ENCODE results near the gene TBXA2R.

DNA sequence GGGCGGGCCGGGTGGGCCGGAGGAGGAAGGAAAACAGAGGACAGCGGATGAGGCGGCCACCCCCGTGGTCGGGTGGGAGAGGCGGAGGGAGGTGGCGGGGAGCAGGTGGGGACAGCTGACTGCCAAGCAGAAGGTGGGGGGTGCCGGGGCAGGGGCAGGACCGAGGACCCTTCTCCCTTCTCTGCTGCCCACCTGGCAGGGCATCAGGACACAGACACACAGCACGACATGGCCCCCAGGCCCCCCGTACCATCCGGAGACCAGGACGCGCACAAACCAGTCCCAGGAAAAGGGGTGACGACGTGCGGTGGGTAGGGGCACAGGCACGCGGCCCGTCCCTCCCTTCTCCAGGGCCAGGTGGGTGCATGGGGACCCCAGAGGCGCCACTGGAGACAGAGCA is 30.9 kb upstream of the TBXA2R start:
- TF ChIP-seq EZH2 (IDR thresholded peaks at IDR 0.05; ENCODE audit: borderline replicate concordance, low read depth, low read length, severe bottlenecking), result no peak
- TF ChIP-seq, protein P1, sequence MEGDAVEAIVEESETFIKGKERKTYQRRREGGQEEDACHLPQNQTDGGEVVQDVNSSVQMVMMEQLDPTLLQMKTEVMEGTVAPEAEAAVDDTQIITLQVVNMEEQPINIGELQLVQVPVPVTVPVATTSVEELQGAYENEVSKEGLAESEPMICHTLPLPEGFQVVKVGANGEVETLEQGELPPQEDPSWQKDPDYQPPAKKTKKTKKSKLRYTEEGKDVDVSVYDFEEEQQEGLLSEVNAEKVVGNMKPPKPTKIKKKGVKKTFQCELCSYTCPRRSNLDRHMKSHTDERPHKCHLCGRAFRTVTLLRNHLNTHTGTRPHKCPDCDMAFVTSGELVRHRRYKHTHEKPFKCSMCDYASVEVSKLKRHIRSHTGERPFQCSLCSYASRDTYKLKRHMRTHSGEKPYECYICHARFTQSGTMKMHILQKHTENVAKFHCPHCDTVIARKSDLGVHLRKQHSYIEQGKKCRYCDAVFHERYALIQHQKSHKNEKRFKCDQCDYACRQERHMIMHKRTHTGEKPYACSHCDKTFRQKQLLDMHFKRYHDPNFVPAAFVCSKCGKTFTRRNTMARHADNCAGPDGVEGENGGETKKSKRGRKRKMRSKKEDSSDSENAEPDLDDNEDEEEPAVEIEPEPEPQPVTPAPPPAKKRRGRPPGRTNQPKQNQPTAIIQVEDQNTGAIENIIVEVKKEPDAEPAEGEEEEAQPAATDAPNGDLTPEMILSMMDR (IDR thresholded peaks at IDR 0.05; ENCODE audit: extremely low read depth in 1 of 2, insufficient read depth in 1 of 2, low read depth in 1 of 2, low read length in 2 of 2), result no peak
- TF ChIP-seq POLR2AphosphoS5 (IDR thresholded peaks at IDR 0.05; ENCODE audit: insufficient read depth, low read depth, low read length), result no peak
- no peak for TF ChIP-seq GATA2 (IDR thresholded peaks at IDR 0.05; ENCODE audit: insufficient read depth, insufficient read length, low read depth, low read length)
- no peak for TF ChIP-seq POLR2A (IDR thresholded peaks at IDR 0.05; ENCODE audit: low read depth, low read length)
- no peak for TF ChIP-seq JUN (IDR thresholded peaks at IDR 0.05; ENCODE audit: borderline replicate concordance, insufficient read depth, insufficient read length, low read depth)

Data from endothelial cell of umbilical vein (primary cell).